GM12801 (cell line): ENCODE results near the gene MIER1.

Experiments
- TF ChIP-seq, protein P1 (sequence below): IDR thresholded peaks from one replicate; pipeline ENCODE4 v1.5.1; 2011; ENCODE audit warnings: control low read depth; ENCODE audit not compliant: insufficient read length; ENCODE audit errors: extremely low read depth

The MIER1 gene

DNA sequence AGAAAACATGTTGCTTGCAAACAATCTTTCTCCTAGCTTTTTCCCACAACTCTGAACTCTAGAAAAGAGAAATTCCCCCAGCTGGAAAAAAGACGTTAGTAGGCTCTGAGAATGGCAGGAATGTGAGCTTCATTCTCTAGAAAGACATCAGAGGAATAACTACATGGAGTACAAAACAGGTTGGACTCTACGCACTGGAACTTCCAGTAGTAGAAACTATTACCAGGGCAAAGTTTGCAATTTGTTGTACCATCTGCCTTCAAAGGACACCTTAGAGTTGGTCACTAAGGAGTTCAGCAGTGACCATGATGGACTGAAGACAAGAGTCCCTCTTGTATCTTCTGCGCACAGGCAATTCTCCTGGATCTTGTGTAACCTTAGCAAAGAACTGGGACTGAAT, 68.3 kb downstream of the MIER1 start:
- TF ChIP-seq, protein P1, sequence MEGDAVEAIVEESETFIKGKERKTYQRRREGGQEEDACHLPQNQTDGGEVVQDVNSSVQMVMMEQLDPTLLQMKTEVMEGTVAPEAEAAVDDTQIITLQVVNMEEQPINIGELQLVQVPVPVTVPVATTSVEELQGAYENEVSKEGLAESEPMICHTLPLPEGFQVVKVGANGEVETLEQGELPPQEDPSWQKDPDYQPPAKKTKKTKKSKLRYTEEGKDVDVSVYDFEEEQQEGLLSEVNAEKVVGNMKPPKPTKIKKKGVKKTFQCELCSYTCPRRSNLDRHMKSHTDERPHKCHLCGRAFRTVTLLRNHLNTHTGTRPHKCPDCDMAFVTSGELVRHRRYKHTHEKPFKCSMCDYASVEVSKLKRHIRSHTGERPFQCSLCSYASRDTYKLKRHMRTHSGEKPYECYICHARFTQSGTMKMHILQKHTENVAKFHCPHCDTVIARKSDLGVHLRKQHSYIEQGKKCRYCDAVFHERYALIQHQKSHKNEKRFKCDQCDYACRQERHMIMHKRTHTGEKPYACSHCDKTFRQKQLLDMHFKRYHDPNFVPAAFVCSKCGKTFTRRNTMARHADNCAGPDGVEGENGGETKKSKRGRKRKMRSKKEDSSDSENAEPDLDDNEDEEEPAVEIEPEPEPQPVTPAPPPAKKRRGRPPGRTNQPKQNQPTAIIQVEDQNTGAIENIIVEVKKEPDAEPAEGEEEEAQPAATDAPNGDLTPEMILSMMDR: no peak

DNA sequence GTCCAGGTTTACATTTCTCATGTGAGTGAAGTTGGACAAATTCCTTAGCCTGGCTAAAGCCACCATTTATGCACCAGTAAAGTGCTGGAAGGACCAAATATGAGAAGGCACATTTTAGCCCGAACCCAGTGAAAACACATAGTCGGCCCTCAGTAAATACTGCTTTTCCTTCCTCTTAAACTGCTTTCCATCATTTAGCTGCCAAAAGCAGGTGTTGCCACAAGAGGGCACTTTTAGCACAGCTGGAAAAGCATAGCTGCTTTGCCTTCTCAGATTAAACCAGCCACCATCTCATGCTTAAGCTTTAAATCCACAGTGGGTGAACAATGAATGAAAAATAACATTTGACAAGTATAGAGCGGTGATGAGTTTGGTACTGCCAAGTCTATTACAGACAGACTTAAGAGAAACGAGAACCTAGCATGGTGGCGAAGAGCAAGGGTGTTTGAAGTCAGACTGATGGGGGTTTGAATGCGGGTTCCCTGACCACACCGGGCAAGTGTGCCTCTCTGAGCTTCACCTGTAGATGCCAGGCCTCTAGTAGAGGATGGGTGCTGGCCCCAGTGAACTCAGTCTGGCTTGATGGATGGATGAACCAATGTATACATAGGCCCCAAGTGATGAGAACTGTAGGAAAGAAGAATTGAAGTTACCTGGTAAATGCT, 71.4 kb downstream of the MIER1 start:
- TF ChIP-seq, protein P1: no peak

DNA sequence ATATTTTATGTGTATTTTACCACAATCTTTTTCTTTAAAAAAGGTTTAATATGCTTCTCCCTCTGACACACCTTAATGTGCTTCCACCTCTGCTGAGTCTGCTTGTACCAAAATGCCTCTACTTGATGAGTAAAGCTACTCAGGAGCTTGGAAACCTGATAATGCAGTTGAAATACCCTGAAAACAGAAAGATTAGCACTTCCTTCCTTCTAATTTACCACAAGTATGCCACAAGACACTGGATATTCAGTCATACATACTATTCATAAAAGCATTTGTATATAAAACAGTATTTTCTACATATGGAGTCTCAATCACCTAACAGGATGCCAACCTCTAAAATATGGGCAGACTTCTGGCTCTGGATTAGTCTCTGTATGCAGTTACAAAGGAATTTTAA, 74.2 kb downstream of the MIER1 start:
- TF ChIP-seq, protein P1: no peak

DNA sequence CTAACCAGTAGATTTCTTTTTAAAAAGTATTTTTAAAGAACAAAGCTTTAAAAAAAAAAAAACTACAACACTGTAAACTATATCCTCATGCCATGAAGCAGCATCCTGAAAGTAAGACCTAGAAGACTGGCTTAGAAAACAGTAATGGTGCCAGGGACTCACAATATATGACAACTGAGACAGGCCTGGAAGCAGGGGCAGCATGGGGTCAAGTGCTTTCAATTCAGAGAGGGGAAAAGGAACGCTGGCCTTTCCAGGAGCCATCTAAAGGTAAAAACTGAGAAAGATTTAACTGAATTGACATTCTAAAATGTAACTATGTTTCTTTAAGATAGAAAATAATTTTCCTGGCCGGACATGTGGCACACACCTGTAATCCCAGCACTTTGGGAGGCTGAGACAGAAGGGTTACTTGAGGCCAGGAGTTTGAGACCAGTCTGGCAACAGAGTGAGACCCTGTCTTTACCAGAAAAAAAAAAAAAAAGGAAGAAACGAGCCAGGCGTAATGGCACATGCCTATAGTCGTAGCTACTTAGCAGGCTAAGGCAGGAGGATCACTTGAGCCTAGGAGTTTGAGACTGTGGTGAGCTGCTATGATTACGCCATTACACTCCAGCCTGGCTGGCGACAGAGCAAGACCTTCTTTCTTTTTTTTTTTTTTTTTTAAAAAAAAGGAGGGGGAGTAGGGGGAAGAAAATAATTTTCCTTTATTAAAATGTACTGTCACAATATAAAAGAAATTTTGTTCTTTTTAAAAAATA, 75.0 kb downstream of the MIER1 start:
- TF ChIP-seq, protein P1: no peak

DNA sequence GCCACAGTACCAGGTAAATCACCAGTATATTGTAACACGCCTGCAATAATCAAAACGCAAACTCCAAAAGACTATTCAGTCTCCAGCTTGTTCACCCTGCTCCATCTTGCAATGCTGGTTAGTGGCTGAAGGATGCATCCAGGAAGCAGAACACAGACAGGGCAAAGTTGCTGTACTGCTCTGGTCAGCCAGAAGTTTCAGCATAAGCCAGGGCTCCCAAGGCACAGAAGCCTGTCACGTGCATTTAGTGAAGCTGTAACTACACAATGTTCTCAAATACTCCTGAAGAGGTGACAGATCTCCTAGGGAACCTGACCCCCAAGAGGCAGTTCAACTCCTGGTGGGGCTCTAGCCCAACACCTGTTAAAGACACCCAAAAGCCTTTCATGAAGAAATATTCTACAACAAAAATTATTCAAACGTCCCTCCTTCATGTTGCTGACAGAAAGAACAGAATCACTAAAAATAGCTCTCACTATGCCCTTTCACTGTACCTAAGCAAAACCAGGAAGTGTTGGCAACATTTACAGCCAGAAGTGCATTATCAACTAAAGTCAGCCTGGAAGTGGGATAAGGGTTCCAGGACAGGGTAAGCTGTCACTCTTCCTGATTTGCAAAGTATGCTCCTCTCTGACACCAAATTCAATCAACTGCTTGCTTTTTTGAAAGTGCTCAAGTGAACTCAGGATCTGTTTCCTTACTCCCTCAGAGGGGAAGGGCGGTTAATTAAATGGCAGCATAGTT, 77.1 kb downstream of the MIER1 start:
- TF ChIP-seq, protein P1: no peak

DNA sequence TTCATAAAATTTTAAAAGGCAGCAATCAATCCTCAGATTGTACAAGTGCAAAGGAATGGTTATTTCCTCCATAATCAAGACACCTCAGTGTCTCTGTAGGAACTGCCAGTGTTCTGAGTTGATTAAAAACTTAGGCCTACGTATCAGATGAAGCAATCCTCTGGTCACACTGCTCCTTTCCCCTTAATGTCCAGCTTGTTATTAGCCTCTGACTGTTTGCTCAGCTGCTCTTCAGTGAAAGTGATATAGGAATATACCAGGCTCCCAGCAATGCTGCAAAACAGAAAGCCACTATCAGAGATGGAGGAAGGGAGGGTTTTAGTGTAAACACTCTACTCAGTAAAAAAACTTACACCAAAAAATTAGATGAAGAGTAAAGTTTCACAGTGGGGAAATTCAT, 79.4 kb downstream of the MIER1 start:
- TF ChIP-seq, protein P1: no peak

DNA sequence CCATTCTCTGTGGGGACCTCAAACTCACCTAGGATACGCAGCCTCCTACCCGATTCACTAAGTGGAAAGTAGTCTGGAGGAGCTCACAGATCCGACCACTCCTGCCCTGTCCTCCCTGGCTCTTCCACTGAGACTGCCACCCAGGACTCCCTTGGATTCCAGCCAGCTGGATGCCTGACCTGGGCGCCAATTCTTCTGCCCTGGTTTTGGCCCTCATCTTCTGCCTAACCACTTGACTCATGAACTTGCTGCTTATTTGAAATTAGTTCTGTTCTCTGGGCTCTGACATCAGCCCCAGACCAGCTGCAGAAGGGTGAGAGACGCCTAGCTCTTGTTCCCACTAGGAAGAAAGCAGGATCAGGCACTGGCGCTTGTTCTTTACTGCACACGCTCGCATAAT, 80.3 kb downstream of the MIER1 start:
- TF ChIP-seq, protein P1: no peak
